ENCODE measurements around the gene ECE1. TPM values are rescaled to one million over a fixed set of nuclear protein-coding genes. Genes with fewer than 3 reads are reported as not detected.

ECE1 gene
- total RNA-seq, 3 donors from 2014 or later, result 103 to 161 (median 149) TPM

- ATAC-seq, result peak; percentile 91
- H3K4me3 ChIP-seq, result no peak overlapping the region
- TF ChIP-seq CTCF (IDR thresholded peaks at IDR 0.05), result peak; percentile 89
- H3K36me3 ChIP-seq (ENCODE audit: low read depth), result no peaks in the 10 kb centered on the region
- H3K4me1 ChIP-seq (ENCODE audit: low read depth), result no peaks in the 10 kb centered on the region
- DNase-seq, result peak; percentile 79 to 86 (median 85)
- intact Hi-C loops (cut with DNase I, micrococcal nuclease), result no loop called here
- H3K9me3 ChIP-seq, result no peaks in the 10 kb centered on the region
Measured at GRCh38 chr1:21270086-21270689, 20.1 kb downstream of the ECE1 start.

- no peaks in the 10 kb centered on the region for H3K36me3 ChIP-seq (ENCODE audit: low read depth)
- DNase-seq (peak in 1 of 3 donors; percentile 18), ATAC-seq (no peak)
- intact Hi-C loops (cut with DNase I, micrococcal nuclease), result no loop called here
- no peaks in the 10 kb centered on the region for H3K9me3 ChIP-seq
- TF ChIP-seq CTCF (IDR thresholded peaks at IDR 0.05), result no peak
- no peaks in the 10 kb centered on the region for H3K4me1 ChIP-seq (ENCODE audit: low read depth)
- H3K4me3 ChIP-seq, result no peak overlapping the region
Measured at GRCh38 chr1:21269461-21270085, 20.7 kb downstream of the ECE1 start.

GRCh38 chr1:21268281-21269239 is 21.7 kb downstream of the ECE1 start:
- Histone ChIP-seq H3K9me3 (no peaks in the 10 kb centered on the region), H3K4me1 (ENCODE audit: low read depth) (no peaks in the 10 kb centered on the region), H3K4me3 (no peak overlapping the region), H3K36me3 (ENCODE audit: low read depth) (no peaks in the 10 kb centered on the region)
- intact Hi-C loops (cut with DNase I, micrococcal nuclease), result no loop called here
- DNase-seq, result peak in 2 of 3 donors; percentile 23 to 52
- no peak for ATAC-seq
- no peak for TF ChIP-seq CTCF (IDR thresholded peaks at IDR 0.05)

GRCh38 chr1:21267191-21268077 is 22.8 kb downstream of the ECE1 start:
- intact Hi-C loops (cut with DNase I, micrococcal nuclease), result no loop called here
- H3K4me3 ChIP-seq, result no peak overlapping the region
- no peaks in the 10 kb centered on the region for H3K9me3 ChIP-seq
- no peak for TF ChIP-seq CTCF (IDR thresholded peaks at IDR 0.05)
- peaks cover 7% of the 10 kb centered on the region for H3K4me1 ChIP-seq (ENCODE audit: low read depth)
- H3K36me3 ChIP-seq (ENCODE audit: low read depth), result no peaks in the 10 kb centered on the region
- DNase-seq (no peak), ATAC-seq (no peak)

Measured in mucosa of descending colon (tissue), 3 donors.